Smooth muscle cell (in vitro differentiated cells): ENCODE results near the gene BRCA1. TPM values are rescaled to one million over a fixed set of nuclear protein-coding genes. Genes with fewer than 3 reads are reported as not detected.

ENCODE experiments used
- DNase-seq: peaks from one replicate; lab custom pipeline; 2025; ENCODE audit not compliant: unreplicated experiment; lab: John Stamatoyannopoulos, UW
- H2AFZ ChIP-seq: fragments of 200-600 bp; sonication (generic); 2 replicates; pipeline ENCODE4 v1.6.0; 2016; ENCODE audit warnings: antibody characterized with exemption, low read depth, mild to moderate bottlenecking
- H3F3A ChIP-seq: fragments of 200-600 bp; sonication (generic); 2 replicates; pipeline ENCODE4 v1.6.0; 2017; ENCODE audit warnings: antibody characterized with exemption, low read depth
- H3K27ac ChIP-seq: fragments of 200-600 bp; sonication (generic); 2 replicates; pipeline ENCODE4 v1.5.1; 2016; ENCODE audit warnings: low read depth, mild to moderate bottlenecking
- H3K27me3 ChIP-seq: fragments of 200-600 bp; sonication (generic); 2 replicates; pipeline ENCODE4 v1.6.1; 2016; ENCODE audit warnings: low read depth, mild to moderate bottlenecking
- H3K36me3 ChIP-seq: fragments of 200-600 bp; sonication (generic); 2 replicates; pipeline ENCODE4 v1.5.1; 2016; ENCODE audit warnings: low read depth
- H3K4me1 ChIP-seq: fragments of 200-600 bp; sonication (generic); 2 replicates; pipeline ENCODE4 v1.5.1; 2016; ENCODE audit warnings: low read depth
- H3K4me2 ChIP-seq: fragments of 200-600 bp; sonication (generic); 2 replicates; pipeline ENCODE4 v1.6.0; 2016; ENCODE audit warnings: mild to moderate bottlenecking
- H3K4me3 ChIP-seq: fragments of 200-600 bp; sonication (generic); 2 replicates; pipeline ENCODE4 v1.5.1; 2016; ENCODE audit warnings: mild to moderate bottlenecking
- H3K79me2 ChIP-seq: fragments of 200-600 bp; sonication (generic); 2 replicates; pipeline ENCODE4 v1.6.0; 2016; ENCODE audit warnings: low read depth, mild to moderate bottlenecking
- H3K9ac ChIP-seq: fragments of 200-600 bp; sonication (generic); 2 replicates; pipeline ENCODE4 v1.6.0; 2016; ENCODE audit warnings: low read depth
- H3K9me3 ChIP-seq: fragments of 200-600 bp; sonication (generic); replicated peaks from 2 replicates; pipeline ENCODE4 v1.5.1; 2016; ENCODE audit warnings: low read depth
- H4K20me1 ChIP-seq: fragments of 200-600 bp; sonication (generic); 2 replicates; pipeline ENCODE4 v1.6.0; 2016; ENCODE audit warnings: low read depth
- WGBS: methylation state at CpG from one replicate; pipeline ENCODE4 v1.1.7; 2016; ENCODE audit warnings: low lambda C conversion rate; 5-methylcytosine and 5-hydroxymethylcytosine counted together
- polyA plus RNA-seq: library from polyadenylated mRNA; unstranded; fragments of >200 nt; fragmentation: Nextera tagmentation; extraction: Ambion mirVana; gene quantifications from 2 replicates; pipeline ENCODE4 v1.2.1, GENCODE V29; 2016
- total RNA-seq: library from RNA; depleted of rRNA; stranded (reverse); fragments of >200 nt; gene quantifications from 2 replicates; pipeline ENCODE4 v1.2.3, GENCODE V29; 2014
- TF ChIP-seq, protein P1 (sequence below): fragments of 200-600 bp; sonication (generic); IDR thresholded peaks from 2 replicates; pipeline ENCODE4 v1.5.1; 2017; ENCODE audit warnings: borderline replicate concordance, mild to moderate bottlenecking, antibody characterized with exemption; ENCODE audit not compliant: insufficient read depth, poor library complexity, severe bottlenecking

BRCA1 gene
- total RNA-seq, result 17.2 and 22.7 TPM in 2 replicates
- polyA plus RNA-seq, result 2.7 and 5.4 TPM in 2 replicates

DNA sequence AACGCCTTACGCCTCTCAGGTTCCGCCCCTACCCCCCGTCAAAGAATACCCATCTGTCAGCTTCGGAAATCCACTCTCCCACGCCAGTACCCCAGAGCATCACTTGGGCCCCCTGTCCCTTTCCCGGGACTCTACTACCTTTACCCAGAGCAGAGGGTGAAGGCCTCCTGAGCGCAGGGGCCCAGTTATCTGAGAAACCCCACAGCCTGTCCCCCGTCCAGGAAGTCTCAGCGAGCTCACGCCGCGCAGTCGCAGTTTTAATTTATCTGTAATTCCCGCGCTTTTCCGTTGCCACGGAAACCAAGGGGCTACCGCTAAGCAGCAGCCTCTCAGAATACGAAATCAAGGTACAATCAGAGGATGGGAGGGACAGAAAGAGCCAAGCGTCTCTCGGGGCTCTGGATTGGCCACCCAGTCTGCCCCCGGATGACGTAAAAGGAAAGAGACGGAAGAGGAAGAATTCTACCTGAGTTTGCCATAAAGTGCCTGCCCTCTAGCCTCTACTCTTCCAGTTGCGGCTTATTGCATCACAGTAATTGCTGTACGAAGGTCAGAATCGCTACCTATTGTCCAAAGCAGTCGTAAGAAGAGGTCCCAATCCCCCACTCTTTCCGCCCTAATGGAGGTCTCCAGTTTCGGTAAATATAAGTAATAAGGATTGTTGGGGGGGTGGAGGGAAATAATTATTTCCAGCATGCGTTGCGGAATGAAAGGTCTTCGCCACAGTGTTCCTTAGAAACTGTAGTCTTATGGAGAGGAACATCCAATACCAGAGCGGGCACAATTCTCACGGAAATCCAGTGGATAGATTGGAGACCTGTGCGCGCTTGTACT, at the start of gene BRCA1:
BRCA1 (minus strand) TSS at position 232 of the 834 bp plus-strand sequence. CDS start 1,268 bp downstream, outside the sequence.
- peak within 1 kb of the TSS; percentile 90 for H3K27ac ChIP-seq
- H3K9ac ChIP-seq, result peak within 1 kb of the TSS; percentile 92
- no peaks in the 10 kb centered on the region for H4K20me1 ChIP-seq
- H3K4me3 ChIP-seq, result peak within 1 kb of the TSS; percentile 91
- no peaks in the 10 kb centered on the region for H3F3A ChIP-seq
- H3K79me2 ChIP-seq, result peaks cover 19% of the 10 kb centered on the region
- DNase-seq, result peak; percentile 57
- H3K36me3 ChIP-seq, result no peaks in the 10 kb centered on the region
- no peaks in the 10 kb centered on the region for H3K9me3 ChIP-seq
- TF ChIP-seq, protein P1, sequence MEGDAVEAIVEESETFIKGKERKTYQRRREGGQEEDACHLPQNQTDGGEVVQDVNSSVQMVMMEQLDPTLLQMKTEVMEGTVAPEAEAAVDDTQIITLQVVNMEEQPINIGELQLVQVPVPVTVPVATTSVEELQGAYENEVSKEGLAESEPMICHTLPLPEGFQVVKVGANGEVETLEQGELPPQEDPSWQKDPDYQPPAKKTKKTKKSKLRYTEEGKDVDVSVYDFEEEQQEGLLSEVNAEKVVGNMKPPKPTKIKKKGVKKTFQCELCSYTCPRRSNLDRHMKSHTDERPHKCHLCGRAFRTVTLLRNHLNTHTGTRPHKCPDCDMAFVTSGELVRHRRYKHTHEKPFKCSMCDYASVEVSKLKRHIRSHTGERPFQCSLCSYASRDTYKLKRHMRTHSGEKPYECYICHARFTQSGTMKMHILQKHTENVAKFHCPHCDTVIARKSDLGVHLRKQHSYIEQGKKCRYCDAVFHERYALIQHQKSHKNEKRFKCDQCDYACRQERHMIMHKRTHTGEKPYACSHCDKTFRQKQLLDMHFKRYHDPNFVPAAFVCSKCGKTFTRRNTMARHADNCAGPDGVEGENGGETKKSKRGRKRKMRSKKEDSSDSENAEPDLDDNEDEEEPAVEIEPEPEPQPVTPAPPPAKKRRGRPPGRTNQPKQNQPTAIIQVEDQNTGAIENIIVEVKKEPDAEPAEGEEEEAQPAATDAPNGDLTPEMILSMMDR, result no peak
- H3K27me3 ChIP-seq, result no peaks in the 10 kb centered on the region
- H3K4me2 ChIP-seq, result peak within 1 kb of the TSS; percentile 95
- peaks cover 13% of the 10 kb centered on the region for H3K4me1 ChIP-seq
- H2AFZ ChIP-seq, result peak within 1 kb of the TSS; percentile 99
- WGBS, result 4% methylated on average over 38 of the region's 38 CpGs

- H3K4me2 ChIP-seq, result peak overlapping the region; percentile 87
- H3K79me2 ChIP-seq, result peaks cover 49% of the 10 kb centered on the region
- peak overlapping the region; percentile 95 for H3K9ac ChIP-seq
- peaks cover 21% of the 10 kb centered on the region for H4K20me1 ChIP-seq
- TF ChIP-seq, protein P1, result peak; percentile 22
- no peaks in the 10 kb centered on the region for H3K9me3 ChIP-seq
- H2AFZ ChIP-seq, result peak overlapping the region; percentile 8
- peak overlapping the region; percentile 96 for H3K27ac ChIP-seq
- no peak for DNase-seq
- peaks cover 8% of the 10 kb centered on the region for H3K36me3 ChIP-seq
- H3K27me3 ChIP-seq, result no peaks in the 10 kb centered on the region
- 36% methylated on average over 12 of the region's 12 CpGs for WGBS
- peaks cover 11% of the 10 kb centered on the region for H3F3A ChIP-seq
- H3K4me1 ChIP-seq, result peaks cover 11% of the 10 kb centered on the region
- peak overlapping the region; percentile 59 for H3K4me3 ChIP-seq
Measured at GRCh38 chr17:43171586-43172487, 46.7 kb upstream of the BRCA1 start.

DNA sequence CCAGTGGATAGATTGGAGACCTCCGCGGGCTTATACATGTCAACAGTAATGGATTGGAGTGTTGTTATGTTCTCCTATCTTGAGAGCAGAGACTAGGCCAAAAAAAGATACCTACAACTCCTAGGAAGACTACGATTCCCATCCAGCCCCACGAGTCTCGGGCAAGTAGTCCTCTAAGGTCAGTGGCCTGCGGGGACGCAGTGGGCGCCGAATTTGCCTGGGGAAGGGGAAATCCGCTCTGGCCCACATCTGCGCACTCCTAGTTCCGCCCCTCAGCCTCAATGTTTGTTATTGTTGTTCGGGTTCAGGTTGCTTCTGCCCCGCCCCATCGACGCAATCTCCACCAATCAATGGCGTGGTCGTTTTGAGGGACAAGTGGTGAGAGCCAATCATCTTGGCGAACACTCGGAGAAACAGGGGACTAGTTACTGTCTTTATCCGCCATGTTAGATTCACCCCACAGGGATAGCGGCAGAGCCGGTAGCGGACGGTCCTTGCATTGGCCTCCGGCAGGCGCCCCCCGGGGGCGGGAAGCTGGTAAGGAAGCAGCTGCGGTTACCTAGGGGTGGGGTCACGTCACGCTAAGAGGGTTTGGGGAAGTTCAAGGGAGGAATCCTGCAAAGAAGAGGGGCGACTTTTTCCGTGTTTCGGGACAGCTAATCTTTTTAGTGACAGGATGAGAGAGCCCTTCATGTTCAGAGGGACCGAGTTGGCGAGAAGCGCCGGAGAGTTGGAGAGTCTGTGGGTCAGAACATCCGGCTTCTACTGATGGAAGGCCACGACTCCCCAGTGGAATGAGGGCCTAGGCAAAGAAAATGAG, 45.8 kb upstream of the BRCA1 start, which contains the start of gene NBR1:
NBR1 (plus strand) TSS at position 449 of the 820 bp plus-strand sequence. CDS start 4,586 bp downstream, outside the sequence.
- WGBS, result 2% methylated on average over 41 of the region's 41 CpGs
- Histone ChIP-seq H3K4me2 (peak within 1 kb of the TSS; percentile 87), H3K9me3 (no peaks in the 10 kb centered on the region), H2AFZ (peak within 1 kb of the TSS; percentile 73), H3K9ac (peak within 1 kb of the TSS; percentile 95), H3K36me3 (no peaks in the 10 kb centered on the region), H3K4me3 (peak within 1 kb of the TSS; percentile 59), H3F3A (peaks cover 11% of the 10 kb centered on the region), H3K4me1 (peaks cover 11% of the 10 kb centered on the region), H4K20me1 (peaks cover 12% of the 10 kb centered on the region), H3K27ac (peak within 1 kb of the TSS; percentile 96), H3K27me3 (no peaks in the 10 kb centered on the region), H3K79me2 (peaks cover 40% of the 10 kb centered on the region)
- peak; percentile 77 for DNase-seq
- TF ChIP-seq, protein P1, result no peak
